Osteoblast (primary cell): ENCODE measurements around the gene KIDINS220. TPM values are rescaled to one million over a fixed set of nuclear protein-coding genes. Genes with fewer than 3 reads are reported as not detected.

Experiments used
- DNase-seq: peaks from one replicate; pipeline ENCODE4 v3.0.0; 2011; ENCODE audit warnings: low spot score, mixed read lengths; ENCODE audit not compliant: insufficient read length; ENCODE audit errors: missing footprints
- H2AFZ ChIP-seq: 2 replicates; pipeline ENCODE4 v1.6.0; 2011; ENCODE audit warnings: mild to moderate bottlenecking, low read length
- H3K27ac ChIP-seq: 2 replicates; pipeline ENCODE4 v1.5.1; 2011; ENCODE audit warnings: mild to moderate bottlenecking, low read depth, low read length, moderate library complexity
- H3K27me3 ChIP-seq: 2 replicates; pipeline ENCODE4 v1.6.0; 2012; ENCODE audit warnings: mild to moderate bottlenecking, control low read depth, inconsistent platforms, low read length, moderate library complexity; ENCODE audit not compliant: insufficient read depth
- H3K36me3 ChIP-seq: 2 replicates; pipeline ENCODE4 v1.5.1; 2011; ENCODE audit warnings: mild to moderate bottlenecking, low read length, control low read depth, moderate library complexity; ENCODE audit not compliant: insufficient read depth
- H3K4me1 ChIP-seq: 2 replicates; pipeline ENCODE4 v1.5.1; 2011; ENCODE audit warnings: mild to moderate bottlenecking, low read length, control low read depth, moderate library complexity; ENCODE audit not compliant: insufficient read depth
- H3K4me2 ChIP-seq: 2 replicates; pipeline ENCODE4 v1.6.0; 2011; ENCODE audit warnings: mild to moderate bottlenecking, low read length; ENCODE audit not compliant: insufficient read depth
- H3K4me3 ChIP-seq: fragments of 200-600 bp; sonication (generic); 3 replicates; pipeline ENCODE4 v1.5.1; 2012; ENCODE audit warnings: mild to moderate bottlenecking, low read length, inconsistent platforms; ENCODE audit not compliant: insufficient read depth
- H3K79me2 ChIP-seq: 2 replicates; pipeline ENCODE4 v1.6.0; 2012; ENCODE audit warnings: mild to moderate bottlenecking, low read length, control low read depth, inconsistent platforms; ENCODE audit not compliant: insufficient read depth
- H3K9me3 ChIP-seq: 2 replicates; pipeline ENCODE4 v1.5.1; 2011; ENCODE audit warnings: low read depth, low read length, control low read depth
- H4K20me1 ChIP-seq: 2 replicates; pipeline ENCODE4 v1.6.0; 2012; ENCODE audit warnings: mild to moderate bottlenecking, low read length, control low read depth; ENCODE audit not compliant: insufficient read depth
- CTCF ChIP-seq: IDR thresholded peaks from 2 replicates; pipeline ENCODE4 v1.5.1; 2011; ENCODE audit warnings: mild to moderate bottlenecking, low read depth, low read length, moderate library complexity; ENCODE audit errors: extremely low read depth
- total RNA-seq: library from RNA; depleted of rRNA; stranded (reverse); fragments of >200 nt; gene quantifications from 2 replicates; pipeline ENCODE4 v1.2.3, GENCODE V29; 2012

The KIDINS220 gene
- total RNA-seq, 1 donor, result 134 TPM

GRCh38 chr2:8806885-8807704 is 30.3 kb downstream of the KIDINS220 start:
- Histone ChIP-seq H3K4me2 (no peak overlapping the region), H3K9me3 (no peaks in the 10 kb centered on the region), H3K36me3 (peaks cover 49% of the 10 kb centered on the region), H3K27ac (no peak overlapping the region), H3K27me3 (no peaks in the 10 kb centered on the region), H3K4me1 (peaks cover 10% of the 10 kb centered on the region), H2AFZ (no peak overlapping the region), H4K20me1 (peaks cover 2% of the 10 kb centered on the region), H3K4me3 (no peak overlapping the region), H3K79me2 (no peaks in the 10 kb centered on the region)
- no peak for TF ChIP-seq CTCF
- DNase-seq, result no peak

GRCh38 chr2:8805278-8806210 is 31.9 kb downstream of the KIDINS220 start:
- no peak overlapping the region for H3K4me3 ChIP-seq
- peaks cover 10% of the 10 kb centered on the region for H3K4me1 ChIP-seq
- peaks cover 39% of the 10 kb centered on the region for H3K36me3 ChIP-seq
- no peaks in the 10 kb centered on the region for H3K27me3 ChIP-seq
- H3K4me2 ChIP-seq, result no peak overlapping the region
- H3K9me3 ChIP-seq, result no peaks in the 10 kb centered on the region
- H2AFZ ChIP-seq, result no peak overlapping the region
- H3K27ac ChIP-seq, result no peak overlapping the region
- TF ChIP-seq CTCF, result no peak
- peak; percentile 23 for DNase-seq
- no peaks in the 10 kb centered on the region for H4K20me1 ChIP-seq
- no peaks in the 10 kb centered on the region for H3K79me2 ChIP-seq

- Histone ChIP-seq H3K4me1 (peaks cover 10% of the 10 kb centered on the region), H3K27me3 (no peaks in the 10 kb centered on the region), H3K27ac (peak overlapping the region; percentile 51), H4K20me1 (no peaks in the 10 kb centered on the region), H3K9me3 (no peaks in the 10 kb centered on the region), H3K4me3 (no peak overlapping the region), H3K36me3 (peaks cover 37% of the 10 kb centered on the region), H3K4me2 (peak overlapping the region; percentile 22), H2AFZ (no peak overlapping the region), H3K79me2 (no peaks in the 10 kb centered on the region)
- no peak for TF ChIP-seq CTCF
- peak; percentile 9 for DNase-seq
Measured at GRCh38 chr2:8803658-8804379, 33.6 kb downstream of the KIDINS220 start.
